Neural crest cell (in vitro differentiated cells): ENCODE results near the gene LLGL2. TPM values are rescaled to one million over a fixed set of nuclear protein-coding genes. Genes with fewer than 3 reads are reported as not detected.

Experiments used
- DNase-seq: peaks from one replicate; pipeline ENCODE4 v3.0.0; 2021; ENCODE audit warnings: low read depth, mixed read lengths, low spot score
- H3K27ac Mint-ChIP-seq: one replicate; pipeline ENCODE4 v1.8.0; 2021; ENCODE audit warnings: mild to moderate bottlenecking, mixed read lengths; ENCODE audit not compliant: unreplicated experiment
- H3K27me3 Mint-ChIP-seq: 2 replicates; pipeline ENCODE4 v1.8.0; 2021; ENCODE audit warnings: low read depth, mild to moderate bottlenecking, mixed read lengths
- H3K36me3 Mint-ChIP-seq: 2 replicates; pipeline ENCODE4 v1.8.0; 2021; ENCODE audit warnings: low read depth, mild to moderate bottlenecking, mixed read lengths
- H3K4me1 Mint-ChIP-seq: 2 replicates; pipeline ENCODE4 v1.8.0; 2021; ENCODE audit warnings: mixed read lengths
- H3K4me3 Mint-ChIP-seq: one replicate; pipeline ENCODE4 v1.8.0; 2021; ENCODE audit warnings: mild to moderate bottlenecking, mixed read lengths
- H3K9me3 Mint-ChIP-seq: 2 replicates; pipeline ENCODE4 v1.8.0; 2021; ENCODE audit warnings: mixed read lengths
- CTCF ChIP-seq: fragments of 200-600 bp; sonication (generic); conservative IDR thresholded peaks from 2 replicates; pipeline ENCODE4 v1.5.0; 2021; ENCODE audit warnings: antibody characterized with exemption, mild to moderate bottlenecking
- total RNA-seq: library from RNA; stranded (reverse); gene quantifications from 2 replicates; pipeline ENCODE4 v1.2.1, GENCODE V29; 2021

Gene LLGL2
- total RNA-seq, 1 donor from 2014 or later, result 3.4 TPM

GRCh38 chr17:75525806-75526554, 483 bp downstream of the LLGL2 start:
- peaks cover 18% of the 10 kb centered on the region for H3K27me3 Mint-ChIP-seq
- H3K27ac Mint-ChIP-seq, result peak overlapping the region; percentile 35
- no peaks in the 10 kb centered on the region for H3K9me3 Mint-ChIP-seq
- TF ChIP-seq CTCF, result no peak
- H3K4me3 Mint-ChIP-seq, result peak overlapping the region; percentile 78
- peaks cover 5% of the 10 kb centered on the region for H3K36me3 Mint-ChIP-seq
- H3K4me1 Mint-ChIP-seq, result peaks cover 7% of the 10 kb centered on the region
- no peak for DNase-seq

GRCh38 chr17:75526555-75527270, 1.2 kb downstream of the LLGL2 start:
- H3K4me3 Mint-ChIP-seq, result peak overlapping the region; percentile 80
- H3K36me3 Mint-ChIP-seq, result peaks cover 5% of the 10 kb centered on the region
- no peaks in the 10 kb centered on the region for H3K9me3 Mint-ChIP-seq
- no peak for TF ChIP-seq CTCF
- peaks cover 18% of the 10 kb centered on the region for H3K27me3 Mint-ChIP-seq
- DNase-seq, result no peak
- H3K4me1 Mint-ChIP-seq, result peaks cover 7% of the 10 kb centered on the region
- H3K27ac Mint-ChIP-seq, result peak overlapping the region; percentile 35

- Mint-ChIP-seq H3K27ac (no peak overlapping the region), H3K27me3 (peaks cover 12% of the 10 kb centered on the region), H3K4me3 (no peak overlapping the region), H3K4me1 (peaks cover 15% of the 10 kb centered on the region), H3K9me3 (no peaks in the 10 kb centered on the region), H3K36me3 (no peaks in the 10 kb centered on the region)
- no peak for DNase-seq
- no peak for TF ChIP-seq CTCF
Observed at GRCh38 chr17:75530837-75531720, 5.6 kb downstream of the LLGL2 start.

- TF ChIP-seq CTCF, result no peak
- no peak overlapping the region for H3K4me3 Mint-ChIP-seq
- peaks cover 12% of the 10 kb centered on the region for H3K4me1 Mint-ChIP-seq
- H3K9me3 Mint-ChIP-seq, result no peaks in the 10 kb centered on the region
- H3K27me3 Mint-ChIP-seq, result peaks cover 6% of the 10 kb centered on the region
- H3K27ac Mint-ChIP-seq, result no peak overlapping the region
- H3K36me3 Mint-ChIP-seq, result no peaks in the 10 kb centered on the region
- DNase-seq, result no peak
Observed at GRCh38 chr17:75531721-75532072, 6.2 kb downstream of the LLGL2 start.

- H3K27ac Mint-ChIP-seq, result peak overlapping the region; percentile 50
- H3K9me3 Mint-ChIP-seq, result no peaks in the 10 kb centered on the region
- no peak overlapping the region for H3K4me3 Mint-ChIP-seq
- TF ChIP-seq CTCF, result no peak
- peaks cover 12% of the 10 kb centered on the region for H3K4me1 Mint-ChIP-seq
- no peaks in the 10 kb centered on the region for H3K27me3 Mint-ChIP-seq
- no peaks in the 10 kb centered on the region for H3K36me3 Mint-ChIP-seq
- no peak for DNase-seq
Observed at GRCh38 chr17:75535119-75535537, 9.6 kb downstream of the LLGL2 start.
